Retinal pigment epithelial cell (primary cell): ENCODE data around the gene BRI3.

Experiments
- DNase-seq: peaks from one replicate; pipeline ENCODE4 v3.0.0-alpha.2; 2010; ENCODE audit warnings: low read depth
- H3K4me3 ChIP-seq: 2 replicates; pipeline ENCODE4 v1.5.1; 2011; ENCODE audit warnings: mild to moderate bottlenecking, low read length, control low read depth, moderate library complexity
- CTCF ChIP-seq: conservative IDR thresholded peaks from 2 replicates; pipeline ENCODE4 v1.5.1; 2011; ENCODE audit warnings: low read depth, low read length, control low read depth, inconsistent platforms

The BRI3 gene

GRCh38 chr7:98280791-98281756 lies at the start of gene BRI3:
TSS of gene BRI3 (plus strand) at chr7:98281686. CDS start at chr7:98281796, 110 bp downstream.
- peak within 1 kb of the TSS; percentile 91 for H3K4me3 ChIP-seq
- TF ChIP-seq CTCF, result no peak
- no peak for DNase-seq

GRCh38 chr7:98232263-98232585 lies 49.3 kb upstream of the BRI3 start:
- TF ChIP-seq CTCF, result no peak
- H3K4me3 ChIP-seq, result no peak overlapping the region
- DNase-seq, result no peak

GRCh38 chr7:98232799-98233198 lies 48.7 kb upstream of the BRI3 start:
- no peak for DNase-seq
- TF ChIP-seq CTCF, result no peak
- H3K4me3 ChIP-seq, result no peak overlapping the region

- DNase-seq, result no peak
- H3K4me3 ChIP-seq, result no peak overlapping the region
- no peak for TF ChIP-seq CTCF
Measured at GRCh38 chr7:98233219-98234070, 48.0 kb upstream of the BRI3 start.

- DNase-seq, result no peak
- H3K4me3 ChIP-seq, result no peak overlapping the region
- TF ChIP-seq CTCF, result no peak
Measured at GRCh38 chr7:98234429-98235147, 46.9 kb upstream of the BRI3 start.

GRCh38 chr7:98235901-98236300 lies 45.6 kb upstream of the BRI3 start:
- TF ChIP-seq CTCF, result no peak
- DNase-seq, result no peak
- no peak overlapping the region for H3K4me3 ChIP-seq
